GM20000 (cell line): ENCODE data around the gene CXCR5.
"Not testable (repeated sequence)": the region's sequence is repeated elsewhere in the genome, so short reads cannot be mapped to it uniquely, and the experiment has no call there.

Experiments
- DNase-seq: peaks from one replicate; pipeline ENCODE4 v3.0.0; 2012; ENCODE audit warnings: low spot score
- CTCF ChIP-seq: IDR thresholded peaks from 2 replicates; pipeline ENCODE4 v1.5.1; 2012; ENCODE audit warnings: mild to moderate bottlenecking, control low read depth; ENCODE audit errors: extremely low read depth, missing control alignments

CXCR5 gene, protein sequence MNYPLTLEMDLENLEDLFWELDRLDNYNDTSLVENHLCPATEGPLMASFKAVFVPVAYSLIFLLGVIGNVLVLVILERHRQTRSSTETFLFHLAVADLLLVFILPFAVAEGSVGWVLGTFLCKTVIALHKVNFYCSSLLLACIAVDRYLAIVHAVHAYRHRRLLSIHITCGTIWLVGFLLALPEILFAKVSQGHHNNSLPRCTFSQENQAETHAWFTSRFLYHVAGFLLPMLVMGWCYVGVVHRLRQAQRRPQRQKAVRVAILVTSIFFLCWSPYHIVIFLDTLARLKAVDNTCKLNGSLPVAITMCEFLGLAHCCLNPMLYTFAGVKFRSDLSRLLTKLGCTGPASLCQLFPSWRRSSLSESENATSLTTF

DNA sequence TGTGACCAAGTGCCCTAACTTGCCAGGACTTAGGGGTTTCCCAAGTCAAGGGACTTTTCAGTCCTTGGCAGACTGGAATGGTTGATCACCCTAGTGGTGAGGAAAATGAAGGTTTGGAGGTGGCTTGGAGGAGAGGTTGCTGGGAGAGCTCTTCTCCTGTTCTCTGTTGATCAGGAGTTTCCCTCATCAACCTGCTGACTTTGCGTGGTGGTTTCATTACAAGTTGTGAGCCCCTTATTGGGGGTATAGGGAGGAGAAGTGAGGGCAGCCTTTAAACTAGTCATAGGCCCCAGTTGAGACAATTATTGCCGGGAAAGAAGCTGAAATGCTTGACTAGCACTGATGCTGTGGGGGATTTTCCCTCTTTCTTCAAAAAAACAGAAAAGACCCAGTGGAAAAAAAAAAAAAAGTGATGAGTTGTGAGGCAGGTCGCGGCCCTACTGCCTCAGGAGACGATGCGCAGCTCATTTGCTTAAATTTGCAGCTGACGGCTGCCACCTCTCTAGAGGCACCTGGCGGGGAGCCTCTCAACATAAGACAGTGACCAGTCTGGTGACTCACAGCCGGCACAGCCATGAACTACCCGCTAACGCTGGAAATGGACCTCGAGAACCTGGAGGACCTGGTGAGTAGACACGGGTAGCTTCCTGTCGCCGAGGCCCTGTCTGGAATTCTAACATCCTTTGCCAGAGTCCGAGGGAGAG, at the start of gene CXCR5:
Gene CXCR5 (plus strand): TSS at position 525 of the 704 bp plus-strand sequence. CDS start 50 bp downstream, at position 575.
- peak; percentile 71 for DNase-seq
- no peak for TF ChIP-seq CTCF

- DNase-seq = no peak
- no peak for TF ChIP-seq CTCF
Observed at GRCh38 chr11:118834427-118835028, 49.2 kb upstream of the CXCR5 start.

GRCh38 chr11:118837868-118838267, 45.8 kb upstream of the CXCR5 start:
- no peak for TF ChIP-seq CTCF
- no peak for DNase-seq

DNA sequence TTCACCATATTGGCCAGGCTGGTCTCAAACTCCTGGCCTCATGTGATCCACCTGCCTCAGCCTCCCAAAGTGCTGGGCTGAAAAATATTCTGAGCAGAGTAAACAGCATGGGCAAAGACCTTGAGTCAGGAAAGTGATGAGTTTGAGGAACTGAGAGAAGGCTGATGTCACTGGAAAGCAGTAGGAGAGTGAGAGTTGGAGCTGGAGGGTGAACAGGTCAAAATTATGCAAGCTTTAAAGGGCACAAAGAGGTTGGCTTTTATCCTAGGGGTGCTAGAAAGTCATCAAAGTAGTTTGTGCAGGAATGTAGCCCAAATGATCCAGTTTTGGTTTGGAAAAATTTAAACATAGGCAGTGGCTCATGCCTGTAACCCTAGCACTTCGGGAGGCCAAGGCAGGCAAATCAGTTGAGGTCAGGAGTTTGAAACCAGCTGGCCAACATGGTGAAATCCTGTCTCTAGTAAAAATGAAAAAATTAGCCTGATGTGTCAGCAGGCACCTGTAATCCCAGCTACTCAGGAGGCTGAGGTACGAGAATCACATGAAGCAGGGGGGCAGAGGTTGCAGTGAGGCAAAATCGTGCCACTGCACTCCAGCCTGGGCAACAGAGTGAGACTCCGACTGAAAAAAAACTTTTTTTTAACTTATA, 44.7 kb upstream of the CXCR5 start:
- peak; percentile 45 for DNase-seq
- no peak for TF ChIP-seq CTCF

GRCh38 chr11:118841469-118842242, 42.0 kb upstream of the CXCR5 start:
- TF ChIP-seq CTCF = no peak
- no peak for DNase-seq

DNA sequence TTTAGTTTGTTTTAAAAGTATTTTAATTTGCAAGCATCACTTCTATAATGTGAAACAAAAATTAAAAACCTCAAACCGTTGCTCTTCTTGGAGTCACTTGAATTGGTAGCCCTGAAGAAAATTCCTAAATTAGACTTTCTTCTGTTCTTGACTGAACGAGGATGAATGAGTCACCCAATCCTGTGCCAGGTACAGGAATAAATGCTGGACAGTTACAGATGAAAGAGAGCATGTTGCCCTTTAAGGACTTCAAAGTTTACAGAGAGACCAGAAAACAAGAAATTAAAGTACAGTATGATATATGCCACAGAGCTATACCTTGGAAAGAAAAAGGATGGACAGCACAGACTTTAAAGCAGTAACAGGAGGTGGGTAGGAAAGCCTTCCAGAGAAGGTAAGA, 41.3 kb upstream of the CXCR5 start:
- DNase-seq = no peak
- no peak for TF ChIP-seq CTCF

GRCh38 chr11:118842843-118843242, 40.8 kb upstream of the CXCR5 start:
- not testable (repeated sequence) for DNase-seq
